Motor neuron (in vitro differentiated cells): ENCODE results near the gene VPREB3. TPM values are rescaled to one million over a fixed set of nuclear protein-coding genes. Genes with fewer than 3 reads are reported as not detected.

Experiments
- ATAC-seq, 8 experiments: fragments of 200-7000 bp; cut with Tn5 transposase; replicated peaks in 6 of 8; 2 replicates each; pipeline ENCODE4 v1.8.0; 2021; ENCODE audit warnings: mild to moderate bottlenecking in 8 of 8, moderate library complexity in 8 of 8
- H3K27ac ChIP-seq, 2 donors: fragments of 250-450 bp; sonication (Bioruptor Pico); 2 replicates each; pipeline ENCODE4 v1.9.0; 2021; ENCODE audit warnings: antibody characterized with exemption in 2 of 2, mild to moderate bottlenecking in 2 of 2, moderate library complexity in 1 of 2
- H3K4me1 ChIP-seq, 2 donors: fragments of 250-450 bp; sonication (Bioruptor Pico); replicated peaks in 1 of 2; 2 replicates each; pipeline ENCODE4 v1.6.1; 2021; ENCODE audit warnings: antibody characterized with exemption in 2 of 2, mild to moderate bottlenecking in 2 of 2, moderate library complexity in 1 of 2
- H3K4me3 ChIP-seq, 5 donors: fragments of 250-450 bp; sonication (Bioruptor Pico); 2 replicates each; pipeline ENCODE4 v1.9.0; 2021; ENCODE audit warnings: antibody characterized with exemption in 5 of 5, mild to moderate bottlenecking in 5 of 5, moderate library complexity in 4 of 5
- WGBS, 10 experiments: fragments of 450-650 bp; shearing (Covaris generic); methylation state at CpG; one replicate each; pipeline ENCODE4 v1.0.0; 2022; 5-methylcytosine and 5-hydroxymethylcytosine counted together
- in situ Hi-C, 9 experiments: fragments of 400-800 bp; cut with MboI; loops; one replicate each; pipeline ENCODE4 v1.15.0; 2021; ENCODE audit warnings: low sequenced_read_pairs in 9 of 9, low pct_unique_long_range_greater_than_20kb in 2 of 9; ENCODE audit not compliant: unreplicated experiment in 9 of 9
- total RNA-seq, 8 experiments: library from RNA; unstranded; fragments of 300-600 nt; gene quantifications; 2 replicates each; pipeline versions ENCODE4 v1.2.3 to v1.2.4, GENCODE V29; 2022

VPREB3 gene
- total RNA-seq, 8 experiments from 2014 or later, result 0.71 to 1.7 (median 1.1) TPM; not detected in 2

GRCh38 chr22:23779731-23780130, 25.5 kb upstream of the VPREB3 start:
- Histone ChIP-seq H3K4me1 (peaks cover 4 to 10% of the 10 kb centered on the region in 2 donors), H3K4me3 (no peak overlapping the region), H3K27ac (no peak overlapping the region)
- 67 to 100% (median 76%) methylated on average over 1 to 3 of the region's 5 CpGs; no CpG with 5 or more reads in 7 of the 10 experiments for WGBS, 10 experiments
- in situ Hi-C loops, result no loop called here
- ATAC-seq, result no peak

GRCh38 chr22:23779083-23779482, 24.9 kb upstream of the VPREB3 start:
- H3K4me3 ChIP-seq, result no peak overlapping the region
- H3K27ac ChIP-seq, result no peak overlapping the region
- H3K4me1 ChIP-seq, result peaks cover 4 to 10% of the 10 kb centered on the region in 2 donors
- no peak for ATAC-seq
- 74 to 100% (median 88%) methylated on average over 2 to 5 of the region's 16 CpGs; no CpG with 5 or more reads in 7 of the 10 experiments for WGBS, 10 experiments
- in situ Hi-C loops, result no loop called here

GRCh38 chr22:23778577-23778900, 24.3 kb upstream of the VPREB3 start:
- no peak for ATAC-seq
- Histone ChIP-seq H3K4me1 (peaks cover 4 to 12% of the 10 kb centered on the region in 2 donors), H3K4me3 (no peak overlapping the region), H3K27ac (no peak overlapping the region)
- in situ Hi-C loops, result no loop called here
- WGBS, 10 experiments, result 80 to 100% (median 92%) methylated on average over 1 to 2 of the region's 3 CpGs; no CpG with 5 or more reads in 7 of the 10 experiments

GRCh38 chr22:23777776-23778576, 23.8 kb upstream of the VPREB3 start:
- ATAC-seq, result no peak
- in situ Hi-C loops, result no loop called here
- Histone ChIP-seq H3K4me1 (peaks cover 4 to 17% of the 10 kb centered on the region in 2 donors), H3K4me3 (no peak overlapping the region), H3K27ac (no peak overlapping the region)
- WGBS, 10 experiments, result 80 to 94% (median 89%) methylated on average over 2 to 6 of the region's 11 CpGs; no CpG with 5 or more reads in 4 of the 10 experiments

- peaks cover 5 to 19% of the 10 kb centered on the region in 2 donors for H3K4me1 ChIP-seq
- in situ Hi-C loops, result no loop called here
- no peak overlapping the region for H3K27ac ChIP-seq
- 17 to 100% (median 60%) methylated on average over 1 to 2 of the region's 3 CpGs; no CpG with 5 or more reads in 4 of the 10 experiments for WGBS, 10 experiments
- H3K4me3 ChIP-seq, result no peak overlapping the region
- ATAC-seq, result no peak
These were observed 21.7 kb upstream of the VPREB3 start for GRCh38 chr22:23775779-23776375.

- H3K4me3 ChIP-seq, result no peak overlapping the region
- ATAC-seq, result peak in 4 of 8 experiments; percentile 5 to 57 (median 46)
- H3K4me1 ChIP-seq, result peaks cover 5 to 18% of the 10 kb centered on the region in 2 donors
- no peak overlapping the region for H3K27ac ChIP-seq
- in situ Hi-C loops, result no loop called here
- 40 to 100% (median 67%) methylated on average over 1 to 2 of the region's 2 CpGs; no CpG with 5 or more reads in 5 of the 10 experiments for WGBS, 10 experiments
These were observed 20.8 kb upstream of the VPREB3 start for GRCh38 chr22:23774922-23775436.

- Histone ChIP-seq H3K4me1 (peaks cover 5 to 22% of the 10 kb centered on the region in 2 donors), H3K27ac (no peak overlapping the region), H3K4me3 (no peak overlapping the region)
- 40 to 88% (median 73%) methylated on average over 1 to 9 of the region's 12 CpGs; no CpG with 5 or more reads in 2 of the 10 experiments for WGBS, 10 experiments
- in situ Hi-C loops, result no loop called here
- ATAC-seq, result peak in 2 of 8 experiments; percentile 17 to 49
These were observed 20.1 kb upstream of the VPREB3 start for GRCh38 chr22:23774114-23774921.

- Histone ChIP-seq H3K27ac (no peak overlapping the region), H3K4me3 (peak overlapping the region in 2 of 5 donors; percentile 28 to 31), H3K4me1 (peaks cover 11 to 29% of the 10 kb centered on the region in 2 donors)
- 20 to 88% (median 72%) methylated on average over 1 to 7 of the region's 7 CpGs; no CpG with 5 or more reads in 2 of the 10 experiments for WGBS, 10 experiments
- peak in 5 of 8 experiments; percentile 3 to 26 (median 23) for ATAC-seq
- in situ Hi-C loops, result no loop called here
These were observed 19.4 kb upstream of the VPREB3 start for GRCh38 chr22:23773483-23774113.

- ATAC-seq, result peak in 7 of 8 experiments; percentile 1 to 49 (median 13)
- no peak within 1 kb of the TSS for H3K27ac ChIP-seq
- in situ Hi-C loops, result no loop called here
These were observed 18.6 kb upstream of the VPREB3 start, which contains the start of gene MMP11 for GRCh38 chr22:23772649-23773473. MMP11 (plus strand) TSS chr22:23772849; CDS start chr22:23772871, 22 bp downstream.

GRCh38 chr22:23772315-23772648, 18.1 kb upstream of the VPREB3 start:
- in situ Hi-C loops, result no loop called here
- Histone ChIP-seq H3K27ac (no peak overlapping the region), H3K4me3 (peak overlapping the region; percentile 17 to 31 (median 28)), H3K4me1 (peaks cover 13 to 31% of the 10 kb centered on the region in 2 donors)
- no peak for ATAC-seq
- WGBS, 10 experiments, result 20 to 51% (median 29%) methylated on average over 1 to 5 of the region's 6 CpGs; no CpG with 5 or more reads in 3 of the 10 experiments

More at GRCh38 chr22:23772649-23773473, 18.6 kb upstream of the VPREB3 start, which contains the start of gene MMP11:
- Histone ChIP-seq H3K4me1 (peaks cover 13 to 31% of the 10 kb centered on the region in 2 donors), H3K4me3 (peak within 1 kb of the TSS; percentile 17 to 31 (median 28))
- WGBS, 10 experiments, result 6 to 31% (median 19%) methylated on average over 2 to 19 of the region's 79 CpGs; no CpG with 5 or more reads in 5 of the 10 experiments

- peak overlapping the region in 1 of 2 donors; percentile 86 for H3K27ac ChIP-seq
- H3K4me1 ChIP-seq, result peaks cover 30 to 54% of the 10 kb centered on the region in 2 donors
- WGBS, 10 experiments, result 20 to 100% (median 60%) methylated on average over 1 to 3 of the region's 6 CpGs; no CpG with 5 or more reads in 1 of the 10 experiments
These were observed 15.2 kb upstream of the VPREB3 start for GRCh38 chr22:23769321-23769965.

More at GRCh38 chr22:23769321-23769965, 15.2 kb upstream of the VPREB3 start:
- no peak for ATAC-seq
- no peak overlapping the region for H3K4me3 ChIP-seq
- in situ Hi-C loops, result no loop called here
